Mucosa of rectum (tissue), 2 donors: ENCODE data around the gene SEMA4D.
"Not testable (repeated sequence)": the region's sequence is repeated elsewhere in the genome, so short reads cannot be mapped to it uniquely, and the experiment has no call there.

Experiments used
- H3K27ac ChIP-seq, 2 donors: one replicate each; pipeline ENCODE4 v1.7.0; 2013; ENCODE audit warnings: inconsistent platforms in 2 of 2, low read depth in 2 of 2, low read length in 2 of 2
- H3K27me3 ChIP-seq, 2 donors: one replicate each; pipeline ENCODE4 v1.7.0; 2013; ENCODE audit warnings: low read length in 2 of 2; ENCODE audit not compliant: control insufficient read depth in 2 of 2, insufficient read depth in 2 of 2
- H3K36me3 ChIP-seq, 2 donors: one replicate each; pipeline ENCODE4 v1.7.0; 2013; ENCODE audit warnings: low read length in 2 of 2; ENCODE audit not compliant: control insufficient read depth in 2 of 2, insufficient read depth in 2 of 2
- H3K4me1 ChIP-seq, 2 donors: one replicate each; pipeline ENCODE4 v1.7.0; 2013; ENCODE audit warnings: low read length in 2 of 2, mild to moderate bottlenecking in 1 of 2; ENCODE audit not compliant: control insufficient read depth in 2 of 2, insufficient read depth in 2 of 2
- H3K4me3 ChIP-seq, 2 donors: one replicate each; pipeline ENCODE4 v1.7.0; 2013; ENCODE audit warnings: low read length in 2 of 2
- H3K9ac ChIP-seq, 2 donors: one replicate each; pipeline ENCODE4 v1.7.0; 2013; ENCODE audit warnings: low read length in 2 of 2, low read depth in 1 of 2, mild to moderate bottlenecking in 1 of 2
- H3K9me3 ChIP-seq, 2 donors: one replicate each; pipeline ENCODE4 v1.7.0; 2013; ENCODE audit warnings: low read length in 2 of 2; ENCODE audit not compliant: control insufficient read depth in 2 of 2
- donor health status: healthy.
- donor health status: Normal muscosa, but diverticular disease.

SEMA4D gene

GRCh38 chr9:89375191-89375760 lies 122.6 kb downstream of the SEMA4D start:
- Histone ChIP-seq H3K4me1 (peaks cover 0 to 4% of the 10 kb centered on the region in 2 donors), H3K4me3 (no peak overlapping the region), H3K36me3 (peaks cover 3 to 9% of the 10 kb centered on the region in 2 donors), H3K9ac (no peak overlapping the region), H3K27ac (peak overlapping the region; percentile 16 to 58), H3K27me3 (no peaks in the 10 kb centered on the region), H3K9me3 (peaks cover 0 to 1% of the 10 kb centered on the region in 2 donors)

- Histone ChIP-seq H3K4me1 (peaks cover 0 to 4% of the 10 kb centered on the region in 2 donors), H3K27me3 (no peaks in the 10 kb centered on the region), H3K9me3 (peaks cover 0 to 1% of the 10 kb centered on the region in 2 donors), H3K9ac (no peak overlapping the region), H3K4me3 (no peak overlapping the region), H3K27ac (no peak overlapping the region), H3K36me3 (peaks cover 3 to 9% of the 10 kb centered on the region in 2 donors)
Observed at GRCh38 chr9:89374176-89374575, 123.7 kb downstream of the SEMA4D start.

- H3K4me3 ChIP-seq: no peak overlapping the region
- no peak overlapping the region for H3K9ac ChIP-seq
- H3K27me3 ChIP-seq: no peaks in the 10 kb centered on the region
- no peak overlapping the region for H3K27ac ChIP-seq
- H3K36me3 ChIP-seq: no peaks in the 10 kb centered on the region
- peaks cover 0 to 4% of the 10 kb centered on the region in 2 donors for H3K4me1 ChIP-seq
- H3K9me3 ChIP-seq: peaks cover 0 to 1% of the 10 kb centered on the region in 2 donors
Observed at GRCh38 chr9:89372979-89373378, 124.9 kb downstream of the SEMA4D start.

GRCh38 chr9:89372230-89372816 lies 125.6 kb downstream of the SEMA4D start:
- H3K9ac ChIP-seq: no peak overlapping the region
- H3K9me3 ChIP-seq: peaks cover 0 to 1% of the 10 kb centered on the region in 2 donors
- no peaks in the 10 kb centered on the region for H3K36me3 ChIP-seq
- no peaks in the 10 kb centered on the region for H3K27me3 ChIP-seq
- no peak overlapping the region for H3K4me3 ChIP-seq
- no peak overlapping the region for H3K27ac ChIP-seq
- H3K4me1 ChIP-seq: peaks cover 0 to 4% of the 10 kb centered on the region in 2 donors

GRCh38 chr9:89371791-89372190 lies 126.1 kb downstream of the SEMA4D start:
- H3K27ac ChIP-seq, H3K4me1 ChIP-seq, H3K4me3 ChIP-seq, H3K36me3 ChIP-seq, H3K9me3 ChIP-seq, H3K27me3 ChIP-seq, H3K9ac ChIP-seq: not testable (repeated sequence)

- H3K4me3 ChIP-seq: no peak overlapping the region
- H3K27me3 ChIP-seq: no peaks in the 10 kb centered on the region
- H3K9me3 ChIP-seq: peaks cover 0 to 1% of the 10 kb centered on the region in 2 donors
- peaks cover 0 to 4% of the 10 kb centered on the region in 2 donors for H3K4me1 ChIP-seq
- H3K36me3 ChIP-seq: no peaks in the 10 kb centered on the region
- no peak overlapping the region for H3K27ac ChIP-seq
- no peak overlapping the region for H3K9ac ChIP-seq
Observed at GRCh38 chr9:89370593-89370992, 127.3 kb downstream of the SEMA4D start.

- Histone ChIP-seq H3K4me3 (no peak overlapping the region), H3K27me3 (no peaks in the 10 kb centered on the region), H3K27ac (no peak overlapping the region), H3K4me1 (no peaks in the 10 kb centered on the region), H3K36me3 (no peaks in the 10 kb centered on the region), H3K9ac (no peak overlapping the region), H3K9me3 (peaks cover 0 to 1% of the 10 kb centered on the region in 2 donors)
Observed at GRCh38 chr9:89368978-89369377, 128.9 kb downstream of the SEMA4D start.

GRCh38 chr9:89368550-89368949 lies 129.4 kb downstream of the SEMA4D start:
- no peak overlapping the region for H3K27ac ChIP-seq
- H3K27me3 ChIP-seq: no peaks in the 10 kb centered on the region
- no peak overlapping the region for H3K9ac ChIP-seq
- H3K9me3 ChIP-seq: peaks cover 0 to 1% of the 10 kb centered on the region in 2 donors
- H3K4me1 ChIP-seq: no peaks in the 10 kb centered on the region
- no peaks in the 10 kb centered on the region for H3K36me3 ChIP-seq
- H3K4me3 ChIP-seq: no peak overlapping the region

- no peaks in the 10 kb centered on the region for H3K36me3 ChIP-seq
- H3K4me3 ChIP-seq: no peak overlapping the region
- no peak overlapping the region for H3K9ac ChIP-seq
- H3K4me1 ChIP-seq: no peaks in the 10 kb centered on the region
- H3K27ac ChIP-seq: no peak overlapping the region
- H3K9me3 ChIP-seq: peaks cover 0 to 1% of the 10 kb centered on the region in 2 donors
- no peaks in the 10 kb centered on the region for H3K27me3 ChIP-seq
Observed at GRCh38 chr9:89367726-89368437, 130.0 kb downstream of the SEMA4D start.

GRCh38 chr9:89367281-89367680 lies 130.6 kb downstream of the SEMA4D start:
- no peak overlapping the region for H3K9ac ChIP-seq
- H3K36me3 ChIP-seq: peaks cover 0 to 3% of the 10 kb centered on the region in 2 donors
- H3K27me3 ChIP-seq: no peaks in the 10 kb centered on the region
- no peak overlapping the region for H3K27ac ChIP-seq
- no peak overlapping the region for H3K4me3 ChIP-seq
- no peaks in the 10 kb centered on the region for H3K9me3 ChIP-seq
- no peaks in the 10 kb centered on the region for H3K4me1 ChIP-seq
